IPS-18a (cell line): Measurements from ENCODE around the gene STYX.

Source experiments
- H3K27ac ChIP-seq: one replicate; pipeline ENCODE4 v1.5.1; 2013; ENCODE audit warnings: low read length
- H3K27me3 ChIP-seq: one replicate; pipeline ENCODE4 v1.6.1; 2013; ENCODE audit warnings: mild to moderate bottlenecking, low read length; ENCODE audit not compliant: control insufficient read depth, insufficient read depth
- H3K36me3 ChIP-seq: one replicate; pipeline ENCODE4 v1.6.1; 2013; ENCODE audit warnings: low read depth, low read length; ENCODE audit not compliant: control insufficient read depth
- H3K4me1 ChIP-seq: one replicate; pipeline ENCODE4 v1.6.1; 2013; ENCODE audit warnings: low read depth, low read length; ENCODE audit not compliant: control insufficient read depth
- H3K4me3 ChIP-seq: one replicate; pipeline ENCODE4 v1.5.1; 2013; ENCODE audit warnings: low read length
- H3K9ac ChIP-seq: one replicate; pipeline ENCODE4 v1.6.1; 2013; ENCODE audit warnings: mild to moderate bottlenecking, low read length, moderate library complexity
- H3K9me3 ChIP-seq: one replicate; pipeline ENCODE4 v1.6.1; 2013; ENCODE audit warnings: low read depth, low read length; ENCODE audit not compliant: control insufficient read depth

The STYX gene

DNA sequence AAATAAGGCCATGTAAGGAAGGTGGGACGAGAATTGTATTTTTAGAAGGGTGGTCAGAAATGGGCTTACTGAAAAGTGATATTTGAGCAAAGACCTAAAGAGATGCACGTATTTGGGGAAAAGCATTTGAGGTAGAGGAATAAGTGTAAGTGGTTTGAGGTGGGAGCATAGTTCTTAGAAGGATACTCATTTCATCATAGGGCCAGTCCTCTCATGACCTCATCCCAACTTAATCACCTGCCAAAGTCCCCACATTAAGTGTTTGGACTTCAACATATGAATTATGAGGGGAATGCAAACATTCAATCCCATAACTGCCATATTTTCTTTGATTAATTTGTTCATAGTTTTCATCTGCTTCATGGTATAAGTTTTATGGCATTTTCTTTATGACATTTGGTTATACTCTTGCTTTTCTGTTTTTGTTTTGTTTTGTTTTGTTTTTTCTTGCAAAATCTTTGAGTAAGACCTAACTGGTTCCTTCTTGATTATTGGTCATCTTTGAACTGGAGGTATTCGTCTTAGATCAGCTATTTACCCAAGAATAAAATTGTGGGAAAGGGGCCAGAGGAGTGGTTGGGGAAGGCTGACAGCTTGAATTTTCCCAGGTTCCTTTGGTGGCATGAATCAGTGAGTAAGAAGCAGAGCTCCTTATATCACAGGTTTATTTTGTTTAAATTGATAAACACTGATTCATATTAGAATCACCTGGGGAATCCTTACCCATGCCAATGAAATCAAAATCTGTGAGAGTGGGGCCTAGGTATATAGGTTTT, 37.3 kb downstream of the STYX start:
- H3K4me3 ChIP-seq = no peak overlapping the region
- no peak overlapping the region for H3K27ac ChIP-seq
- H3K4me1 ChIP-seq = no peaks in the 10 kb centered on the region
- peaks cover 39% of the 10 kb centered on the region for H3K36me3 ChIP-seq
- no peak overlapping the region for H3K9ac ChIP-seq
- no peaks in the 10 kb centered on the region for H3K9me3 ChIP-seq
- H3K27me3 ChIP-seq = no peaks in the 10 kb centered on the region

DNA sequence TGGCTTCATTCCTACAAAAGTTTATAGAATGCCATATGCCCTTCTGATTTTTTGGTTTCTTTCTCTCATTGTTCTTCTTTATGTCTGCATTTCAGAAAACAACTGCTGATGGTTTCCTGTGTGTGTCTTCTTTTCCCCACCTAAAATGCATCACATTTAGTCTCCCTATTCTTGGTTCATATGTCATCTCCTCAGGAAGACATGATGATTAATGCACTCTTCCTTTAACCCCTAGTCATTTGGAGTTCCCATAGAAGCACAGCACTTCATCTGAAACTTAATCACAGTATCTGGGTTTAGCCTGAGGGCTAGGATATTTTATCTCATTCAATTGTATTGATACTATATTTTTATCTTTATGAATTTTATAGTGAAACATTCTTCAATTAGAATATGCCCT, 39.9 kb downstream of the STYX start:
- no peak overlapping the region for H3K27ac ChIP-seq
- no peaks in the 10 kb centered on the region for H3K4me1 ChIP-seq
- no peaks in the 10 kb centered on the region for H3K9me3 ChIP-seq
- no peak overlapping the region for H3K9ac ChIP-seq
- no peak overlapping the region for H3K4me3 ChIP-seq
- peaks cover 49% of the 10 kb centered on the region for H3K36me3 ChIP-seq
- no peaks in the 10 kb centered on the region for H3K27me3 ChIP-seq

GRCh38 chr14:52776816-52777215, 46.9 kb downstream of the STYX start:
- Histone ChIP-seq H3K36me3 (peaks cover 54% of the 10 kb centered on the region), H3K4me1 (no peaks in the 10 kb centered on the region), H3K9ac (no peak overlapping the region), H3K4me3 (no peak overlapping the region), H3K27ac (no peak overlapping the region), H3K9me3 (no peaks in the 10 kb centered on the region), H3K27me3 (no peaks in the 10 kb centered on the region)

- Histone ChIP-seq H3K36me3 (peaks cover 61% of the 10 kb centered on the region), H3K27me3 (no peaks in the 10 kb centered on the region), H3K4me1 (no peaks in the 10 kb centered on the region), H3K9ac (no peak overlapping the region), H3K27ac (no peak overlapping the region), H3K9me3 (no peaks in the 10 kb centered on the region), H3K4me3 (no peak overlapping the region)
Observed at GRCh38 chr14:52778702-52779101, 48.7 kb downstream of the STYX start.

GRCh38 chr14:52780893-52781292, 50.9 kb downstream of the STYX start:
- Histone ChIP-seq H3K27me3 (no peaks in the 10 kb centered on the region), H3K4me3 (no peak overlapping the region), H3K9ac (no peak overlapping the region), H3K9me3 (no peaks in the 10 kb centered on the region), H3K4me1 (no peaks in the 10 kb centered on the region), H3K27ac (no peak overlapping the region), H3K36me3 (peaks cover 45% of the 10 kb centered on the region)

DNA sequence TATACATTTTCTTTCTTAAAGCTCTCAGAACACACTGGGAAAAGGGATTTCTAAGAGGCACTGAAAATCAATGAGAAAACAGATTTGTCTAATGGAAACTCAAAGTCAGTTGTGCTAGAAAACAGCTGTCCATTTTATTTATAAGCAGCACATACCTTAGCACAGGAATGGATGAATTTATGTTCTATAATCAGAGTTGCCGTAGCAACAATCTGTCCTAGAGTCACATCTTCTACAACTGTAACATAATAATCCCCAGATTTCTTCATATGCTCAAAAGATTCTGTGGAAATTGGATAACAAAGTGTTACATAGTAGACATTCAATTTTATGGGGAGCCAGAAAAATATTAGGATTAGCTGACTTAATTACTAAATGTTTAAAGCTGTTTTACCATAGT, 51.7 kb downstream of the STYX start:
- no peaks in the 10 kb centered on the region for H3K27me3 ChIP-seq
- no peak overlapping the region for H3K27ac ChIP-seq
- no peak overlapping the region for H3K9ac ChIP-seq
- no peak overlapping the region for H3K4me3 ChIP-seq
- no peaks in the 10 kb centered on the region for H3K9me3 ChIP-seq
- no peaks in the 10 kb centered on the region for H3K4me1 ChIP-seq
- peaks cover 39% of the 10 kb centered on the region for H3K36me3 ChIP-seq

- H3K9ac ChIP-seq = no peak overlapping the region
- H3K36me3 ChIP-seq = peaks cover 25% of the 10 kb centered on the region
- no peaks in the 10 kb centered on the region for H3K27me3 ChIP-seq
- H3K4me3 ChIP-seq = no peak overlapping the region
- H3K9me3 ChIP-seq = no peaks in the 10 kb centered on the region
- H3K27ac ChIP-seq = no peak overlapping the region
- no peaks in the 10 kb centered on the region for H3K4me1 ChIP-seq
Observed at GRCh38 chr14:52783206-52783605, 53.2 kb downstream of the STYX start.

- no peak overlapping the region for H3K4me3 ChIP-seq
- H3K36me3 ChIP-seq = peaks cover 10% of the 10 kb centered on the region
- no peak overlapping the region for H3K27ac ChIP-seq
- H3K9ac ChIP-seq = no peak overlapping the region
- H3K27me3 ChIP-seq = no peaks in the 10 kb centered on the region
- H3K9me3 ChIP-seq = no peaks in the 10 kb centered on the region
- peaks cover 7% of the 10 kb centered on the region for H3K4me1 ChIP-seq
Observed at GRCh38 chr14:52786887-52787286, 56.9 kb downstream of the STYX start.

DNA sequence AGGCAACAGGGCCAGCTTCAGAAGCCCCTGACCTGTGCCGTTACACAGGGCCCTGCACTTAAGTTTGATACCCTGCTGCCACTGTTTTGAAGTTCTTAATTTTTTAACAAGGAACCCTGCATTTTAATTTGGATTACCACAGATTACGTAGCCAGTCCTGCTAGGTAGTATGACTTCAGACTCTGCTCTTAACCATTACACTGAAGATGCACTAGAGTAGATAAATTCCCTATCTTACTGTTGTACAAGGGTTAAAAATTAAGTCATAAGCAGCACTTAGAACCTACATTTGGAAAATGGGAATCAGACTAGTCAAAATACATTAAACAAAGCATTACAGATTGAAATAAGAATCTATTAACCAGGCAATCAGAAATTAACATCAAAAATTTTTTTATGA, 59.2 kb downstream of the STYX start:
- no peaks in the 10 kb centered on the region for H3K27me3 ChIP-seq
- H3K9ac ChIP-seq = no peak overlapping the region
- no peaks in the 10 kb centered on the region for H3K36me3 ChIP-seq
- H3K9me3 ChIP-seq = no peaks in the 10 kb centered on the region
- H3K27ac ChIP-seq = no peak overlapping the region
- peaks cover 12% of the 10 kb centered on the region for H3K4me1 ChIP-seq
- peak overlapping the region; percentile 95 for H3K4me3 ChIP-seq

- peaks cover 12% of the 10 kb centered on the region for H3K4me1 ChIP-seq
- peak overlapping the region; percentile 83 for H3K9ac ChIP-seq
- H3K4me3 ChIP-seq = peak overlapping the region; percentile 95
- no peak overlapping the region for H3K27ac ChIP-seq
- no peaks in the 10 kb centered on the region for H3K36me3 ChIP-seq
- H3K9me3 ChIP-seq = no peaks in the 10 kb centered on the region
- no peaks in the 10 kb centered on the region for H3K27me3 ChIP-seq
Observed at GRCh38 chr14:52790011-52790755, 60.2 kb downstream of the STYX start.

- H3K27ac ChIP-seq = peak overlapping the region; percentile 22
Observed at GRCh38 chr14:52790756-52791222, 60.8 kb downstream of the STYX start.

More at GRCh38 chr14:52790756-52791222, 60.8 kb downstream of the STYX start:
- H3K4me1 ChIP-seq = peaks cover 12% of the 10 kb centered on the region
- peak overlapping the region; percentile 83 for H3K9ac ChIP-seq
- H3K27me3 ChIP-seq = no peaks in the 10 kb centered on the region
- H3K36me3 ChIP-seq = no peaks in the 10 kb centered on the region
- H3K4me3 ChIP-seq = peak overlapping the region; percentile 95
- H3K9me3 ChIP-seq = no peaks in the 10 kb centered on the region
